Measurements from ENCODE around the gene PVALB.
A peak's percentile ranks its signal among the peaks of the same experiment; 100 is the strongest.

GRCh38 chr22:36860017-36860416, 43.2 kb upstream of the PVALB start:
- TF ChIP-seq CTCF (conservative IDR thresholded peaks at IDR 0.05; ENCODE audit: low read length): 0 out of 2 replicates have a peak, but pooled peaks have one; percentile 35
- TF ChIP-seq EZH2phosphoT487 (IDR thresholded peaks at IDR 0.05; ENCODE audit: borderline replicate concordance, low read depth, low read length): no peak

Data from OCI-LY7 (cell line).